ENCODE measurements around the gene SUPV3L1. TPM values are rescaled to one million over a fixed set of nuclear protein-coding genes. Genes with fewer than 3 reads are reported as not detected.

Gene SUPV3L1
- total RNA-seq (2021) = 54.3 and 57.3 TPM in 2 replicates
- long read RNA-seq, transcript SUPV3L1-201 (15 exons, 2,484 nt) = major isoform, 373 of 477 reads
- long read RNA-seq, transcript SUPV3L1-203 (6 exons, 2,392 nt) = minor isoform, 5 of 477 reads
- long read RNA-seq, partial matches to known transcripts = 16 of 477 reads
- long read RNA-seq, other reads (novel, unspliced or antisense) = 83 of 477 reads

GRCh38 chr10:69179743-69180524, at the start of gene SUPV3L1:
Gene SUPV3L1 (plus strand): TSS chr10:69180234. CDS start chr10:69180292, 58 bp downstream.
- no peaks in the 10 kb centered on the region for H3K27me3 Mint-ChIP-seq (ENCODE audit: low read depth)
- peaks cover 8 to 13% of the 10 kb centered on the region in 2 experiments for H3K4me1 Mint-ChIP-seq
- WGBS (ENCODE audit: extremely low coverage, insufficient read length, low lambda C conversion rate) = no CpG with 5 or more reads among the region's 44 CpGs
- no peak within 1 kb of the TSS for H2AK5ac ChIP-seq (ENCODE audit: insufficient read length, low read length)
- no peaks in the 10 kb centered on the region for H3K4me1 ChIP-seq (ENCODE audit: insufficient read depth, low read length)
- H4K91ac ChIP-seq (ENCODE audit: insufficient read length, low read depth, low read length) = no peak within 1 kb of the TSS
- peaks cover 1 to 14% (median 9%) of the 10 kb centered on the region in 3 experiments; a peak in 4 of 7 replicates for H3K36me3 Mint-ChIP-seq (ENCODE audit: insufficient read depth in 1 of 3, low read depth in 3 of 3)
- peaks cover 11% of the 10 kb centered on the region for H3K79me1 ChIP-seq (ENCODE audit: insufficient read depth, low read depth, low read length, poor library complexity, severe bottlenecking)
- peak within 1 kb of the TSS; percentile 73 for H3K18ac ChIP-seq (ENCODE audit: insufficient read length, low read depth, low read length)
- no peak within 1 kb of the TSS for H2AFZ ChIP-seq (ENCODE audit: low read length)
- peak within 1 kb of the TSS; percentile 68 for H3K9ac ChIP-seq (ENCODE audit: extremely low read depth, insufficient read length, low read length)
- no peak within 1 kb of the TSS for H2BK20ac ChIP-seq (ENCODE audit: low read depth, low read length, poor library complexity, severe bottlenecking)
- peak within 1 kb of the TSS; percentile 97 for H3K4me2 ChIP-seq (ENCODE audit: insufficient read depth, insufficient read length, low read length)
- no peaks in the 10 kb centered on the region; a peak in 1 of 5 replicates for H3K9me3 Mint-ChIP-seq
- H3K27ac Mint-ChIP-seq = peak within 1 kb of the TSS; percentile 100
- H3K14ac ChIP-seq (ENCODE audit: insufficient read depth, low read length) = peak within 1 kb of the TSS; percentile 65
- H4K5ac ChIP-seq (ENCODE audit: insufficient read length, low read depth, low read length) = peak within 1 kb of the TSS; percentile 79
- peak; percentile 92 for DNase-seq
- H2BK120ac ChIP-seq (ENCODE audit: low read depth, low read length, poor library complexity, severe bottlenecking) = no peak within 1 kb of the TSS
- H2BK15ac ChIP-seq (ENCODE audit: low read depth, low read length) = no peak within 1 kb of the TSS
- H3T11ph ChIP-seq (ENCODE audit: low read length) = no peak within 1 kb of the TSS
- H2BK12ac ChIP-seq (ENCODE audit: insufficient read length, low read depth, low read length) = no peak within 1 kb of the TSS
- no peaks in the 10 kb centered on the region for H4K20me1 ChIP-seq (ENCODE audit: control insufficient read depth, insufficient read depth, insufficient read length)
- peak within 1 kb of the TSS; percentile 0 for H3K56ac ChIP-seq (ENCODE audit: insufficient read length, low read depth, low read length)
- peak within 1 kb of the TSS; percentile 7 for H3K27ac ChIP-seq (ENCODE audit: insufficient read length, low read depth, low read length)
- H4K8ac ChIP-seq (replicated peaks; ENCODE audit: insufficient read length, low read depth, low read length) = no peak within 1 kb of the TSS
- H3K79me2 ChIP-seq (ENCODE audit: insufficient read depth, low read length) = peaks cover 23% of the 10 kb centered on the region; the same call in 1 of the 2 replicates
- no peak for TF ChIP-seq CTCF (conservative IDR thresholded peaks at IDR 0.05)
- H3K23ac ChIP-seq (ENCODE audit: insufficient read length, low read depth, low read length) = no peak within 1 kb of the TSS
- H3K23me2 ChIP-seq (ENCODE audit: insufficient read length, low read depth, low read length, poor library complexity, severe bottlenecking) = peaks cover 5% of the 10 kb centered on the region
- H3K4ac ChIP-seq (ENCODE audit: low read depth, low read length) = no peak within 1 kb of the TSS
- H3K4me3 Mint-ChIP-seq = peak within 1 kb of the TSS; percentile 96 to 97
- H3K9me3 ChIP-seq (ENCODE audit: control insufficient read depth, low read depth, low read length) = no peaks in the 10 kb centered on the region
- H3K27me3 ChIP-seq (ENCODE audit: insufficient read depth, low read length) = no peaks in the 10 kb centered on the region
- H2BK5ac ChIP-seq (ENCODE audit: insufficient read length, low read length) = no peak within 1 kb of the TSS

Data from H9 (cell line).